ENCODE results near the gene TBC1D9B.
A peak's percentile ranks its signal among the peaks of the same experiment; 100 is the strongest.
"Not testable (repeated sequence)": the region's sequence is repeated elsewhere in the genome, so short reads cannot be mapped to it uniquely, and the experiment has no call there.

Gene TBC1D9B

DNA sequence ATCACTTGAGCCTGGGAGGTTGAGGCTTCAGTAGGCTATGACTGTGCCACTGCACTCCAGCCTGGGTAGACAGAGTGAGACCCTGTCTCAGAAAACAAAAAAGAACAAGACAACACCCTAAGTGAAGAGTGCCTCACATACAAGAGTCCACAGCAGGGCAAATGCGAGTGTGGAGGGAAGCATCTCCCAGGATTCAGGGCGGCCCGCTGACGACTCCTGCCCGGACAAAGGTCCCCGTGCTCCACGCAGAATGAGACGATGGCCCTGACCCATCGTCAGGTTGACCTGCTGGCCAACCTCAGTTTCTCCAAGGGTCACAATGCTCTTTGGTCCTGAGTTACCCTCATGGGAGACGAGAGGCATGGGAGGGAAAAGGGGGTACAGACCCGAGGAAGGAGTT is 67.4 kb downstream of the TBC1D9B start:
- FAIRE-seq (no peak), DNase-seq (ENCODE audit: low spot score) (no peak)

DNA sequence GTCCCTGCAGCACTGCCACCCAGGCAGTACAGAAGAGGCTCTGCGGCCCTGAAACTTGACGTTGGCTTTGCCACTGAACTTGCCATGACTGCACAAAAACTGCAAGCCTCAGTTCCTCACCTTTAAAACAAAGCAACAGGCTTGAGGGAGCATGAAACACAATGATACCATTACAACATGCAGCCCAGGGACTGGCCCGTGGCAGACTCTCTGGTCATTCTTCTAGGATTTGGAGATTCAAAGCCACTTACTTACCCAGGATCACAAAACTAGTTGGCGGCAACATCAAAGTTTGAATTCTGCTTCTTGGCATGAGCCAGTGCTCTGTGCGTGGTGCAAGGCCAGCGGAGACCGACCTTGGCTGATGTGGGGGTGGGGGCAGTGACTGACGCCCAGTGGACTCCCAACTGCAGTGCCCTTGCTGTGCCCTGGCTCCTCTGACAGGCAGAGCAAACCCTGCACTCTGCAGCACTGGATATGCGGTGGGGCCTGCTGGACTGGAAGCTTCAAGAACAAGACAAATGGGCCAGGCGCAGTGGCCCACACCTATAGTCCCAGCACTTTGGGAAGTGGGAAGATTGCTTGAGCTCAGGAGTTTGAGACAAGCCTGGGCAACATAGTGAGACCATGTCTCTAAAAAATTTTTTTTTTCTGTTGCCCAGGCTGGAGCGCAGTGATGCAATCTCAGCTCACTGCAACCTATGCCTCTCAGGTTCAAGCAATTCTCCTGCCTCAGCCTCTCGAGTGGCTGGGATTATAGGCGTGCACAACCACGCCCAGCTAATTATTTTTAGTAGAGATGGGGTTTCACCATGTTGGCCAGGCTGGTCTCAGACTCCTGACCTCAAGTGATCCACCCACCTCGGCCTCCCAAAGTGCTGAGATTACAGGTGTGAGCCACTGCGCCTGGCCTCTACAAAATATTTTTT is 68.1 kb downstream of the TBC1D9B start:
- DNase-seq (ENCODE audit: low spot score) (no peak), FAIRE-seq (no peak)

DNA sequence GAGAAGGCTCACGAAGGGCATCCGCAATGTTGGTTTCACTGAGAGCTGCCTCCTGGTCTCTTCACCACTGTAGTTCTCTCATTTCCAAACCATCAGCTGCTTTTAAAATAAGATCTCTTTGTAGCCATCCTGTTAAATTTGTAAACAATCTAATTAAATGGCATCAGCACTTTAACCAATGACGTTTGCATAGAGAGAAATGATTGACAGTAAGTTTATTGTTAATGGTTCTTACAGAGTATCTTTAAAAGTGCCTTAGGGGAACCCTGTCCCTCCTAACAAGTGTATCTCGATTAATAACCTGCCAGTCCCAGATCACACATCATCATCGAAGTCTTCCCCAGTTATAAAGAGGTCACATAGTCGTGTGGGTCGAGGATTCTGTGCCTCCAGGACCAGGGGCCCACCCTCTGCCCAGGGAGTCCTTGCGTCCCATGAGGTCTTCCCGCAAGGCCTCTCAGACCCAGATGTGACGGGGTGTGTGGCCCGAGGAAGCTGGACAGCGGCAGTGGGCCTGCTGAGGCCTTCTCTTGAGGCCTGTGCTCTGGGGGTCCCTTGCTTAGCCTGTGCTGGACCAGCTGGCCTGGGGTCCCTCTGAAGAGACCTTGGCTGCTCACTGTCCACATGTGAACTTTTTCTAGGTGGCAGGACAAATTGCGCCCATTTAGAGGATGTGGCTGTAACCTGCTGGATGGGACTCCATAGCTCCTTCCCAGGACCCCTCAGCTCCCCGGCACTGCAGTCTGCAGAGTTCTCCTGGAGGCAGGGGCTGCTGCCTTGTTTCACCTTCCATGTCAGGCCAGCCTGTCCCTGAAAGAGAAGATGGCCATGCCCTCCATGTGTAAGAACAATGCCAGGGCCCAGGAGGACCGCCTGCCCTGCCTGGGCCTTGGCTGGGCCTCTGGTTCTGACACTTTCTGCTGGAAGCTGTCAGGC is 70.4 kb downstream of the TBC1D9B start:
- DNase-seq (ENCODE audit: low spot score) (no peak), FAIRE-seq (no peak)

DNA sequence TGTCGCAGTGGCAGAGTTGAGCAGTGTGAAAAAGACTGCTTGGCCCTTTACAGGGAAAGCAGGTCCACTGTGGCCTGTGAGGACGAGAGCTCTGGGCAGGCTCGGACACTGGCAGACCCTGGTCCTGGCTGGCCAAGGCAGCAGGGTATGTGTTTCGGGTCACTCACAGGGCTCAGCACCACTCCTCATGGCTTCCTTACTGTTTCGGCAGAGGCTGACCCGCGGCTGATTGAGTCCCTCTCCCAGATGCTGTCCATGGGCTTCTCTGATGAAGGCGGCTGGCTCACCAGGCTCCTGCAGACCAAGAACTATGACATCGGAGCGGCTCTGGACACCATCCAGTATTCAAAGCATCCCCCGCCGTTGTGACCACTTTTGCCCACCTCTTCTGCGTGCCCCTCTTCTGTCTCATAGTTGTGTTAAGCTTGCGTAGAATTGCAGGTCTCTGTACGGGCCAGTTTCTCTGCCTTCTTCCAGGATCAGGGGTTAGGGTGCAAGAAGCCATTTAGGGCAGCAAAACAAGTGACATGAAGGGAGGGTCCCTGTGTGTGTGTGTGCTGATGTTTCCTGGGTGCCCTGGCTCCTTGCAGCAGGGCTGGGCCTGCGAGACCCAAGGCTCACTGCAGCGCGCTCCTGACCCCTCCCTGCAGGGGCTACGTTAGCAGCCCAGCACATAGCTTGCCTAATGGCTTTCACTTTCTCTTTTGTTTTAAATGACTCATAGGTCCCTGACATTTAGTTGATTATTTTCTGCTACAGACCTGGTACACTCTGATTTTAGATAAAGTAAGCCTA is 71.3 kb downstream of the TBC1D9B start:
- FAIRE-seq: no peak
- peak; percentile 54 for DNase-seq (ENCODE audit: low spot score)

DNA sequence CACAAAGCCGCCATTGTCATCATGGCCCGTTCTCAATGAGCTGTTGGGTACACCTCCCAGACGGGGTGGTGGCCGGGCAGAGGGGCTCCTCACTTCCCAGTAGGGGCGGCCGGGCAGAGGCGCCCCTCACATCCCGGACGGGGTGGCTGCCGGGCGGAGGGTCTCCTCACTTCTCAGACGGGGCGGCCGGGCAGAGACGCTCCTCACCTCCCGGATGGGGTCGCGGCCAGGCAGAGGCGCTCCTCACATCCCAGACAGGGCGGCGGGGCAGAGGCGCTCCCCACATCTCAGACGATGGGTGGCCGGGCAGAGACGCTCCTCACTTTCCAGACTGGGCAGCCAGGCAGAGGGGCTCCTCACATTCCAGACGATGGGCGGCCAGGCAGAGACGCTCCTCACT is 72.8 kb downstream of the TBC1D9B start:
- DNase-seq (ENCODE audit: low spot score); FAIRE-seq: not testable (repeated sequence)

DNA sequence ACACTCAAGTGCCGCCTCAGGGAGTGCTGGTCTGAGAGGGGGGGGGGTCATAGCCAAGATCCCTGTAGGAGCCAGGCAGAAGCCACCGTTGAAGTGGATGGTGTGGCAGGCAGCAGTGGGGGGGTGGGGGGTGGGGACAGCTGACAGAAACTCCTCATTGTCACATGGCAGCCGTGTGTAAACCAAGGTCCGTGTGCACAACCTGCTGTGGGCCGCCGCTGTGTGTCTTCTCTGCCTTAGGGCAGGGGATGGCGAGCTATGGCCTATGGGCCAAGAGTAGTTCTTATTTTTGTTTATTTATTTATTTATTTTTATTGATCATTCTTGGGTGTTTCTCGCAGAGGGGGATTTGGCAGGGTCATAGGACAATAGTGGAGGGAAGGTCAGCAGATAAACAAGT is 73.6 kb downstream of the TBC1D9B start:
- FAIRE-seq: no peak
- DNase-seq (ENCODE audit: low spot score): no peak

DNA sequence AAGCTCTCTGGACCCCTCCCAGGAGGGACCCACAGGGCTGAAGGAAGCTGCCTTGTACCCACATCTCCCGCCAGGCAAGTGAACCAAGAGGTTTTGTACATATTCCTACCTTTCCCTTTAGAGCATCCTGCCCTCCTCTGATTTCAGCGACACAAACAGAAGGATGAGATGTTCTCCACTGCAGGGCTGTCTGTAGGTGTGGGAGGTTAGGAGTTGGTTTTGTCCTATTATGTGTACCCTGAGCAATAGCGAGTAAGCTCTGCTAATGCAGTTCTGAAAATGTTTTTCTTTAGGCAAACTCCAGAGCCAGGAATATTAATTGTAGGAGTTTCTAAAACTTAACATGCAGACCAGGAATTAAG is 74.0 kb downstream of the TBC1D9B start:
- FAIRE-seq: no peak
- no peak for DNase-seq (ENCODE audit: low spot score)

DNA sequence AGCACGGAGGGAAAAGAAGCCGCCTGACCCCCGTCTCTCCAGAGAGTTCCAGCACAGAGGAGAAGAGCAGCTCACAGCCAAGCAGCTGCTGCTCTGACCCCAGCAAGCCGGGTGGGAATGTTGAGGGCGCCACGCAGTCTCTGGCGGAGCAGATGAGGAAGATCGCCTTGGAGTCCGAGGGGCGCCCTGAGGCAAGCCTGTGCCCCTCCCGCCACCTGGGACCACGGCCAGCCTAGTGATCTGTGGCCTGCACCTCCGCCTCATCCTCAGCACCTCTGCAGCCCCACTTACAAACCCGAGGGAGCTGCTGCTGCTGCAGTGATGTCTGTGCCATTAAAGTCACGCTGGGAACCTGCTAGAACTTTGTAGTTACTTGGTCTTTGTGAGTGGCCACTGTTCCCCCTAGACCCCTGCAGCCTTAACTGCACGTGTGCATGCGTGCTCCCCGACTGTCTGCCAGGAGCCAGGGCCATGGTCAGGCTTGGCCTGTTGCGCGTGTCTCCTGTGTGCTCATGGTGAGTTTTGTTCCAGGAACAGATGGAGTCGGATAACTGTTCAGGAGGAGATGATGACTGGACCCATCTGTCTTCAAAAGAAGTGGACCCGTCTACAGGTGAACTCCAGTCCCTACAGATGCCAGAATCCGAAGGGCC is 74.5 kb downstream of the TBC1D9B start:
- no peak for FAIRE-seq

DNA sequence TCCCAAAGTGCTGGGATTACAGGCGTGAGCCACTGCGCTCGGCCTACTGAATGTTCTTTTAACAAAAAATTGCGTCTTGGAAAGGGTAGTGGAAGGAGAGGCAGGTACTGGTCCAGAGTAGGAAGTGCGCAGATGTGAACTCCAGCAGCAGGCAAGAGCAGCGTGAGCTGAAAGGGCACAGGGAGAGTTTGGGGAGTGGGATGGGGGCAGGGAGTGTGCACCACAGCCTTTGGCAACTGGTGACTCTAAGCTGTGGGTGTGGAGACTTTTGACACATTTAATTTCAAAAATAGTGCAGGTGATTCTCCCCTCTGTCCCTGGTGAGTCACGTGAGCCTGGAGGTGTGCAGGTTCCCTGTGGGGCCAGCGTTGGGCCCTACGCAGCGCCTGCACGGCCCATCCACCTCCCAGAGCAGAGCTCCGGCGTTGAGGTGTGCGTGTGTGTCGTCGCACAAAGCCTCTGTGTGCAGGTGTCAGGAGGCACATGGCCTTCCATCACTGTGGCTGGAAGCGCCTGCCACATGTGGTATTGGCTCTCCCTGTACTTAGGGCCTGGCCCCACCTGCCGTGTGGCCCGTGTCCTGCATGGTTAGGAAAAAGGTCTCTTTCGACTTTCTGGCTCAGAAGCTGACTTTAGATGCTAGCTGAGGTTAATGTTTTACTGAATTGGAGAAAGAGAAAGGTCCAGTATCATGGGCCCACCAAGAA is 75.5 kb downstream of the TBC1D9B start:
- DNase-seq (ENCODE audit: low spot score): no peak
- no peak for FAIRE-seq

More for the DNA sequence above, 74.5 kb downstream of the TBC1D9B start:
- no peak for DNase-seq (ENCODE audit: low spot score)

DNA sequence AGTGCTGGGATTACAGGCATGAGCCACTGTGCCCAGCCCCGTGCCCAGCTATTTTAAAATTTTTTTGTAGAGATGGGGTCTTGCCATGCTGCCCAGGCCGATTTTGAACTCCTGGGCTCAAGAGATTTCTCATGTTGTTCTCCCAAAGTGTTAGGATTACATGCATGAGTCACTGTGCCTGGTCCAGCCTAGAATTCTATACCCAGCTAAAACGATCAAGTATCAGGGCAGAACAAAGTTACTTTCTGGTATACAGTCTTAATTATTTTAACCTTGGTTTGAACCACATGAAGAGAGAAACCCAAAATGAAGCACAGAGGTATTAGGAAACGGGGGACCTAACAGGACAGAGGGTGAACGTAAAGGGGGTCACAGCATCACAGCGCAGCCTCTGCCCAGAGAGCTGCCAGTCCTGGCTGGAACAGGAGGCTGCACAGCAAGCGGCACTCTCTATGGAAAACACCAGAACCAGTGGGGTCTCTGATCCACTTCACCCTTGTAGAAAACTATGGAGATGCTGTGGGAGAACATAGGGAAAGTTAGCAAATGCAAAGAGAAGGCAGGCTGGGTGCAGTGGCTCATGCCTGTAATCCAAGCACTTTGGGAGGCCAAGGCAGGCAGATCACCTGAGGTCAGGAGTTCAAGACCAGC is 76.8 kb downstream of the TBC1D9B start:
- FAIRE-seq: no peak

DNA sequence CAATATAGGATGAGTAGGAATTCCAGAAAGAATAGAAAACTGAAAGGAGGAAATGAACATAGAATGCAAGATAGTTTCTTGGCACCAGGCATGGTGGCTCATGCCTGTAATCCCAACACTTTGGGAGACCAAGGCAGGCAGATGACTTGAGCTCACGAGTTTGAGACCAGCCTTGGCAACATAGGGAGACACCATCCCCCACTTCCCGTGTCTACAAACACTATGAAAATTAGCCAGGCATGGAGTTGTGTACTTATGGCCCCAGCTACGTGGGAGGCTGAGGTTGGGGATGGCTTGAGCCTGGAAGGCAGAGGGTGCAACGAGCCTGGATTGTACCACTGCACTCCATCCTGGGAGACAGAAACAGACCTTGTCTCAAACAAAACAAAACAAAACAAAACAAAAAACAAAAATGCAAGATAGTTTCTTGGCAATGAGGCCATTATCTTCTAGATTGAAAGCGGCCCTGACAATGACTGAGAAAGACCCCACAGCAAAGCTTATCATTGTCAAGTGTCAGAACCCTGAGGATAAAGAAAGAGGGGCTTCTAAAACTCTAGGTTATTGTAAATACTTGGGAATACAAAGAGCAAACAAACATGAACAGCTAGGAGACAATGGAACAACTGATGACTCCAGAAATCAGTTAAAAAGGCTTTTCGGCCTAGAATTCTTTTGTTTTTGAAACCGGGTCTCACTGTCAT is 77.8 kb downstream of the TBC1D9B start:
- DNase-seq (ENCODE audit: low spot score): no peak
- FAIRE-seq: no peak

More for the DNA sequence above, 76.8 kb downstream of the TBC1D9B start:
- DNase-seq (ENCODE audit: low spot score): no peak

DNA sequence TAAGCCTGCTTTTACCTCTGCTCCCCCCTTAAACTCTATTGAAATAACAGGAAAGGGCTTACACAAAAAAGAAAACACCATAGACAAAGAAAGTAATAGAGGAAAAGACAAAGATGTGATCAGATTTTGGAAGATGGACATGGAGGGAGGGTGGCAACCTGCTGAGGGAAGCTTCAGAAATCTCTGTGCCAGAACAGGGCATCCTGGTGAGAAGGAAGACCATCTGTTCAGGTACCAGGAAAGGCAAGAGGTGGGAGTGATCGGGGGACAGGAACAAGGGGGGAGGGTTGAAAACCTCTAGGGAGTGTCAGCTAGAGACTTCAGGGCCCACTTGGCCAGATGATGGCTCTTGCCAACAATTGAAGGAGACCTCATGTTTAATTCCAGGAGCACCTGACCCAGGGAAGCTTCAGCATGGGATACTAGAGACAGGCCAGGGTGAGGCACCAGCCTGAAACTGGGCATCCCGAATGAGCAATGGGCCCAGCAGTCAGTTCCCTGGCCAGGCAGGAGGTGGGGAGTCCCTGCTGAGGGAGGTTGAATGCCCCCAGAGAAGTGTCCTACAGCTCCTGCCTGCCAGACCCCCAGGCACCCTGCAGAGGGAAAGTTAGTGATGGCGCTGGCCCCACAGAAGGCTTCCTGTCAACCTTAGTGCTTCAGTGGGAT is 78.8 kb downstream of the TBC1D9B start:
- FAIRE-seq (no peak), DNase-seq (ENCODE audit: low spot score) (no peak)

DNA sequence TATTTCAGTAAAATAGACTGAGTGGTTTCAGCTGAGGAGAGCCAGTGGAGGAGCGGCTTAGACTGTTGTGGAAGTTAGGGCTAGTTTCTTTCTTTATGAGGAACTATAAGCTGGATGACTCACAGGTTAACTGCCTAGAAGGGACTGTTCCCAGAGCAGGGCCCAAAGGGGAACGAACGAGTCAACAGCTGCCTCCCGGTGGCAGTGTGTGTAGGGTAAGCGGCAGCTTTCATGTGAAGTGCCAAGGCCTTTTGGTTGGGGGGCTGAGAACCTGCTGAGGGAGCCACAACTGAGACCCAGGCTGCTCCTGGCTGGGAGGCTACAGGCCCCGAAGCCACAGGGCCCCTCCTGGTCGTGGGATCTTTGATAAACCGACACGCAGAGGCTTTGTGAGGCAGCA is 80.0 kb downstream of the TBC1D9B start:
- DNase-seq (ENCODE audit: low spot score) (peak; percentile 70), FAIRE-seq (peak; percentile 17)

DNA sequence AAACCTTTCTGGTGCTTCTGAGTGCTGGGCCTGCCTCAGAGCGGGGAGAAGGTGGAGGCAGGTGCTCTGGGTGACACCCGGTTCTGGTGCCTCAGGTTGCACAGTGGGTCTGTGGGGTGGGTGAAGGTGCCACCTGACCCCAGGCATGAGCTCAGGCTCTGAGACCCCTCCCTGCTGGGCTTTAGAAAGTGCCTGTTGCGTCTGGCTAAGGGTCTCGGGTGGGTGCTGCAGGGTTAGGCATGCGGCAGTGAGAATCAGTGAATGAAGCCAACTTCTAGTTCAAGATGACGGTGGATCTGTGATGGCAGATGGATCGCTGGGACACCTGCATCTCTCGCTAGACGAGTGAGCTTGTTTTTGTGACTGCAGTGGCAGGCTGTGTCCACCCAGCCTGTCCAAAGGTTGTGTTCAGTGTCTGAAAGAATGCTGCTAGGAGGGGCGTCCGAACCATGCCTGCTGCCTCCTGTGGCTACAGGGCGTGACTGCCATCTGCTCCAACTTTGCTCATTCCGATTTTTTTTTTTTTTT is 82.0 kb downstream of the TBC1D9B start:
- DNase-seq (ENCODE audit: low spot score): no peak
- no peak for FAIRE-seq

DNA sequence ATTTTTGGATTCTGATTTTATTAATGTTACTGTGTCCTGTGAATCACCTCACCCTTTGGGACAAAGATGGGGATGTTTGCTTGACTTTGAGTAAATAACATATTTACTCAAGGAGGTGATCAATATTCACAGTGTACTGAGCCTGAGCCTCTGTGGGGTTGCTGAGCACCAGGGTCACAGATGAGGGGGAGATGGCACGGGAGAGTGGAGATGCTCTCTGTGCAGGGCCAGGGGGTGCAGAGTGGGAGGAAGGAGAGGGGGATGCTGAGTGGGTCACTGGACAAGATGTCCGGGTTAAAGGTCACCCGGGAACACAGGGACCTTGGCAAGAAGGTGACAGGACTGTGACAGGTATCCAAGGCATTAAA is 83.0 kb downstream of the TBC1D9B start:
- no peak for DNase-seq (ENCODE audit: low spot score)

DNA sequence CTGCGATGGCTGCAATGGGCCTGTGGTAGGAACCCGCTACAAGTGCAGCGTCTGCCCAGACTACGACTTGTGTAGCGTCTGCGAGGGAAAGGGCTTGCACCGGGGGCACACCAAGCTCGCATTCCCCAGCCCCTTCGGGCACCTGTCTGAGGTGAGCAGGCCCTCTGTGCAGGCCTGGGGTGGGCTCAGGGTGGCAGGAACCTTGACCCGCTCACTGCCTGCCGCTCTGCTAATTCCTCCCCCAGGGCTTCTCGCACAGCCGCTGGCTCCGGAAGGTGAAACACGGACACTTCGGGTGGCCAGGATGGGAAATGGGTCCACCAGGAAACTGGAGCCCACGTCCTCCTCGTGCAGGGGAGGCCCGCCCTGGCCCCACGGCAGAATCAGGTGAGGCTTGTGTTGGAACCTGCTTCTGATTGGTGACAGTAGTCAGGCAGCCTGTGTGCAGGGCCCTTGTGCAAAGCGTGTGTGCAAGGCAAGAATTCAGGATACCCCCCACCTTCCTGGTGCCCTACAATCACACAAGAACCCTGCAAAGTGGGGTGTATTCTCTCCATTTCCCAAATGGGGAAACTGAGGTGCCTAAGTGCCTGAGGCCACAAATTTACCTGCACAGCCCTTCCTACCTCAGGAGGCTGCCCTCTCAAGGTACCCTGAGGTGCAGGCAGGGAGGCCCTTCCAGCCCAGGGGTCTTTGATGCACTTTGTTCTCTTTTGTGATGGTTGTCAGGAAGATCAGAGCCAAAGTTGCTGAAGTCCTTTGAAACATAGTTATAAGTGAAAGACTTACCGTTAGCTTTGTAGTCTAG is 83.6 kb downstream of the TBC1D9B start:
- DNase-seq (ENCODE audit: low spot score): no peak
- no peak for FAIRE-seq

More for the DNA sequence above, 83.0 kb downstream of the TBC1D9B start:
- no peak for FAIRE-seq

DNA sequence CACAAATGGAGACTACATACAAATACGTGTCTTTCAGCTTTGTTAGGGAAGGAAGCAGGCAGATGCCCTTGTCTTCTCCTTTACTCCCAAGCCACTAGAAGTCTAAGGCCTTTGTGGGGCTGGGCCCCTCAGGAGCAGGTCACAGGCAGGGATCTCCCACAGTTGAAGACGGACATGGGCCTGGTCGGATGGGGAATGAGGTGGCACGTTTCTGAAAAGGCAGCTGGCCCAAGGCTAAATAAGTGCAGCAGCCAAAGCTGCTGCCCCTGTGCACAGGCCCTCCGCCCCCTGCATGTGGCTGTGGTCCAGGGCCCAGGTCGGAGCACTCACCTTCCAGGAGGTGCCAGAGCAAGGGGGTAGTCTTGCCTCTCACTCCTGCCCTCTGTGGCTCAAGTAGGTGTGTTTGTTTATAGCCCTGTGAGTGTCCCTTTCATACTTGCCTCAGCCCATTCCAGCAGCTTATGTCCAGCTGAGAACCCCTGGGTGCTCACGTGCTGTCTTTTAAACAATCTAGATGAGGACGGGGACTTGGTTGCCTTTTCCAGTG is 85.2 kb downstream of the TBC1D9B start:
- no peak for FAIRE-seq
- DNase-seq (ENCODE audit: low spot score): no peak
